Measurements from ENCODE around the gene ACAA2. TPM values are rescaled to one million over a fixed set of nuclear protein-coding genes. Genes with fewer than 3 reads are reported as not detected.

ACAA2 gene
- total RNA-seq, 1 experiment from 2014 or later = 6.5 TPM

DNA sequence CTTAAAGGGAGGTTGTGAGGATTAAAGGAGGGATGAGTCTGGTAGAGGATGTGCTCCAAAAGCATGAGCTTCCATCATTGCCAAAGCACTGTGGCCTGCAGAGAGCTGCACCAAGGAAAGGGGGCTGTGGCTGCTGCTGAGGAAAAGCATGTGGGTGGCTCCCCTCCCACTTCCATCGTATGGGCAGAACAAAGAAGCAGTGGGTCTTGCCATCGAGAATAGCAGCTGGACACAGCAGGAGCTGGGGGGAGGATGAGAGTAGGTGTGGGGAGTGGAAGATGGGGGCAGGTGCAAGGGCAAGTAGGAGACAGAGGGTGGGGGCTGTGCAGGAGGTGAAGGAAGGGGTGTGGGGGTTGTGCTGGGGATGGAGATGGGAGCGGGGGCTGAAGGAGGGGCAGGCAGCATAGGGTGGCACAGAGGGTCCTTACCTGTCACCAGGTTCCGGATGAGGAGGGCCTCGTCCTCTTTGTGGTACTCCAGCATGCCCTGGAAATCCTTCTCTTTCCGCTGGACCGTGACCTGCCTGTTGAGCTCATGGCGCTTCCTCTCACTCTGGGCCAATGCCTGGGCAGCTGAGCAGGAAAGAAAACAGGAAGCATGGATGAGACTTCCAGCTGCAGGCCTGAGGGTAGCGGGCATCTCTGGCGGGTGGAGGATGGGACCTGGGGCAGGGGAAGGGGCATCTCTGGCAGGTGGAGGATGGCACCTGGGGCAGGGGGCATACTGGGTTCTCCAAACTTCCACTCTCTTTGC lies 33.6 kb upstream of the ACAA2 start:
- POLR2A ChIA-PET (ENCODE audit: unreplicated experiment) = no interaction called here
- CTCF ChIA-PET = no interaction called here
- ATAC-seq (no peak), DNase-seq (no peak)
- Histone ChIP-seq H4K20me1 (ENCODE audit: low read length) (no peaks in the 10 kb centered on the region), H3K4me1 (ENCODE audit: insufficient read depth, low read length) (peaks cover 17% of the 10 kb centered on the region), H3K4me2 (ENCODE audit: low read length) (no peak overlapping the region), H3K9me2 (replicated peaks; ENCODE audit: low read length) (no peaks in the 10 kb centered on the region), H3K9ac (ENCODE audit: low read length) (no peak overlapping the region), H2AFZ (ENCODE audit: low read length) (no peak overlapping the region), H3K36me3 (ENCODE audit: low read depth, low read length) (no peaks in the 10 kb centered on the region), H3K4me3 (ENCODE audit: low read length) (no peak overlapping the region), H3K79me2 (ENCODE audit: low read length) (no peaks in the 10 kb centered on the region), H3K27ac (ENCODE audit: low read length) (no peak overlapping the region), H3K27me3 (ENCODE audit: low read length) (no peaks in the 10 kb centered on the region), H3K9me3 (ENCODE audit: low read length) (no peaks in the 10 kb centered on the region), H3F3A (ENCODE audit: low read length, unreplicated experiment) (no peaks in the 10 kb centered on the region)
- TF ChIP-seq EZH2phosphoT487 (IDR thresholded peaks at IDR 0.05; ENCODE audit: borderline replicate concordance, low read length) (no peak), EZH2 (IDR thresholded peaks at IDR 0.05; ENCODE audit: low read length, unreplicated experiment) (no peak), CTCF (conservative IDR thresholded peaks at IDR 0.05; ENCODE audit: low read depth, low read length) (no peak)
- intact Hi-C loops (cut with micrococcal nuclease) = no loop called here
- BruUV-seq (replicated peaks) = no TSS peak

DNA sequence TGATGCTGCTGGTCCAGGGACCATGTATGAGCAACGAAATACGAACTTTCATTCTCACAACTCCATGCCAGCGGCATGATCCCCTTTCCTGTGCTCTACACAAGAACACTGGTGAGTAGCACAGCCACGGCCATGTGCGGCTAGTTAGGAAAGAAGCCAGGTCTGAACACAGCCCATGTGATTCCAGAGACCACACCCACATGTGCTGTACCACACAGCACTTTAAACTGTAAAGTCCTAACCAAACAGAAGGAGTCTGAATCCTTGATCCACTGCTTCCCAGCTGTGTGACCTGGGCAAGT lies 33.0 kb upstream of the ACAA2 start:
- no TSS peak for BruUV-seq (replicated peaks)
- intact Hi-C loops (cut with micrococcal nuclease) = no loop called here
- Histone ChIP-seq H3K27me3 (ENCODE audit: low read length) (no peaks in the 10 kb centered on the region), H3K9me3 (ENCODE audit: low read length) (no peaks in the 10 kb centered on the region), H2AFZ (ENCODE audit: low read length) (no peak overlapping the region), H4K20me1 (ENCODE audit: low read length) (no peaks in the 10 kb centered on the region), H3K79me2 (ENCODE audit: low read length) (no peaks in the 10 kb centered on the region), H3K9ac (ENCODE audit: low read length) (no peak overlapping the region), H3K27ac (ENCODE audit: low read length) (no peak overlapping the region), H3K4me3 (ENCODE audit: low read length) (no peak overlapping the region), H3F3A (ENCODE audit: low read length, unreplicated experiment) (no peaks in the 10 kb centered on the region), H3K4me2 (ENCODE audit: low read length) (no peak overlapping the region), H3K9me2 (replicated peaks; ENCODE audit: low read length) (no peaks in the 10 kb centered on the region), H3K36me3 (ENCODE audit: low read depth, low read length) (no peaks in the 10 kb centered on the region), H3K4me1 (ENCODE audit: insufficient read depth, low read length) (peaks cover 17% of the 10 kb centered on the region)
- ChIA-PET POLR2A (ENCODE audit: unreplicated experiment) (no interaction called here), CTCF (no interaction called here)
- TF ChIP-seq EZH2 (IDR thresholded peaks at IDR 0.05; ENCODE audit: low read length, unreplicated experiment) (no peak), CTCF (conservative IDR thresholded peaks at IDR 0.05; ENCODE audit: low read depth, low read length) (no peak), EZH2phosphoT487 (IDR thresholded peaks at IDR 0.05; ENCODE audit: borderline replicate concordance, low read length) (no peak)
- DNase-seq = no peak
- ATAC-seq = no peak

GRCh38 chr18:49845629-49846360 lies 32.5 kb upstream of the ACAA2 start:
- Histone ChIP-seq H3K9ac (ENCODE audit: low read length) (no peak overlapping the region), H3K4me1 (ENCODE audit: insufficient read depth, low read length) (peaks cover 17% of the 10 kb centered on the region), H3K27ac (ENCODE audit: low read length) (no peak overlapping the region), H3K27me3 (ENCODE audit: low read length) (no peaks in the 10 kb centered on the region), H3K79me2 (ENCODE audit: low read length) (no peaks in the 10 kb centered on the region), H2AFZ (ENCODE audit: low read length) (no peak overlapping the region), H3K4me3 (ENCODE audit: low read length) (no peak overlapping the region), H3K9me2 (replicated peaks; ENCODE audit: low read length) (no peaks in the 10 kb centered on the region), H4K20me1 (ENCODE audit: low read length) (no peaks in the 10 kb centered on the region), H3K9me3 (ENCODE audit: low read length) (no peaks in the 10 kb centered on the region), H3F3A (ENCODE audit: low read length, unreplicated experiment) (no peaks in the 10 kb centered on the region), H3K36me3 (ENCODE audit: low read depth, low read length) (no peaks in the 10 kb centered on the region), H3K4me2 (ENCODE audit: low read length) (no peak overlapping the region)
- TF ChIP-seq EZH2 (IDR thresholded peaks at IDR 0.05; ENCODE audit: low read length, unreplicated experiment) (no peak), EZH2phosphoT487 (IDR thresholded peaks at IDR 0.05; ENCODE audit: borderline replicate concordance, low read length) (no peak), CTCF (conservative IDR thresholded peaks at IDR 0.05; ENCODE audit: low read depth, low read length) (no peak)
- POLR2A ChIA-PET (ENCODE audit: unreplicated experiment) = no interaction called here
- no peak for ATAC-seq
- CTCF ChIA-PET = no interaction called here
- no TSS peak for BruUV-seq (replicated peaks)
- intact Hi-C loops (cut with micrococcal nuclease) = no loop called here
- DNase-seq = no peak
